Measurements from ENCODE around the gene LGALS4.

- no peak for TF ChIP-seq CTCF (IDR thresholded peaks at IDR 0.05; ENCODE audit: borderline replicate concordance, extremely low read depth, low read length, poor library complexity, severe bottlenecking)
- TF ChIP-seq EZH2 (IDR thresholded peaks at IDR 0.05; ENCODE audit: borderline replicate concordance, low read depth, low read length, severe bottlenecking), result no peak
Measured at GRCh38 chr19:38778733-38779132, 34.0 kb downstream of the LGALS4 start.

All from DND-41 (cell line).